ENCODE data around the gene MIER3.

DNA sequence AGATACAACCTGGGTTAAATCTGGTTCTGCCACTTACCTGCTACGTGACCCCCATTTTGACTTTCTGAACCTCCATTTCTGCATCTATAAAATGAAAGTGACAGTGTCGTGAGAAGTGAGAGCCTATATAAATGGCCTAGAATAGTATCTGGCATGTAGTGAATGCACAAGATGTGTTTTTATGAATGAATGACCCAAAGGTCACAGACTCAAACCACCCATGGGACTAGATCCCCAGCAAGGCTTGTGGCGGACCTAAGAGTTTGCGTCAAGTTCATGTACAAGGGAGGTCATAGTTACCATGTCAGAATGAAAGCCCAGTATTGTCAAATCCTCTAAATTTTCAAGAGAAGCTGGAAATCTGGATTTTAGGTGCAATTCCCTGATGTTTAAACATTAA lies 53.7 kb downstream of the MIER3 start:
- TF ChIP-seq, protein P1, sequence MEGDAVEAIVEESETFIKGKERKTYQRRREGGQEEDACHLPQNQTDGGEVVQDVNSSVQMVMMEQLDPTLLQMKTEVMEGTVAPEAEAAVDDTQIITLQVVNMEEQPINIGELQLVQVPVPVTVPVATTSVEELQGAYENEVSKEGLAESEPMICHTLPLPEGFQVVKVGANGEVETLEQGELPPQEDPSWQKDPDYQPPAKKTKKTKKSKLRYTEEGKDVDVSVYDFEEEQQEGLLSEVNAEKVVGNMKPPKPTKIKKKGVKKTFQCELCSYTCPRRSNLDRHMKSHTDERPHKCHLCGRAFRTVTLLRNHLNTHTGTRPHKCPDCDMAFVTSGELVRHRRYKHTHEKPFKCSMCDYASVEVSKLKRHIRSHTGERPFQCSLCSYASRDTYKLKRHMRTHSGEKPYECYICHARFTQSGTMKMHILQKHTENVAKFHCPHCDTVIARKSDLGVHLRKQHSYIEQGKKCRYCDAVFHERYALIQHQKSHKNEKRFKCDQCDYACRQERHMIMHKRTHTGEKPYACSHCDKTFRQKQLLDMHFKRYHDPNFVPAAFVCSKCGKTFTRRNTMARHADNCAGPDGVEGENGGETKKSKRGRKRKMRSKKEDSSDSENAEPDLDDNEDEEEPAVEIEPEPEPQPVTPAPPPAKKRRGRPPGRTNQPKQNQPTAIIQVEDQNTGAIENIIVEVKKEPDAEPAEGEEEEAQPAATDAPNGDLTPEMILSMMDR (IDR thresholded peaks at IDR 0.05) = no peak
- TF ChIP-seq EP300 (IDR thresholded peaks at IDR 0.05) (no peak), POLR2A (IDR thresholded peaks at IDR 0.05) (no peak), POLR2AphosphoS5 (IDR thresholded peaks at IDR 0.05) (no peak)
